Large intestine (tissue), 12 donors: ENCODE results near the gene ART4. TPM values are rescaled to one million over a fixed set of nuclear protein-coding genes. Genes with fewer than 3 reads are reported as not detected.

Experiments
- DNase-seq, 2 donors: peaks; one replicate each; pipeline versions ENCODE4 v3.0.0 to v3.0.0-alpha.2; 2013
- H3K27ac ChIP-seq: one replicate; pipeline ENCODE4 v1.5.1; 2013; ENCODE audit warnings: low read length
- H3K27me3 ChIP-seq: 2 replicates; pipeline ENCODE4 v1.6.1; 2013; ENCODE audit warnings: low read length; ENCODE audit not compliant: control insufficient read depth, insufficient read depth
- H3K36me3 ChIP-seq: 2 replicates; pipeline ENCODE4 v1.6.1; 2013; ENCODE audit warnings: low read length; ENCODE audit not compliant: control insufficient read depth, insufficient read depth
- H3K4me1 ChIP-seq: one replicate; pipeline ENCODE4 v1.6.1; 2013; ENCODE audit warnings: low read length; ENCODE audit not compliant: control insufficient read depth, insufficient read depth
- H3K4me3 ChIP-seq: one replicate; pipeline ENCODE4 v1.5.1; 2013; ENCODE audit warnings: low read length
- H3K9me3 ChIP-seq: one replicate; pipeline ENCODE4 v1.6.1; 2013; ENCODE audit warnings: mild to moderate bottlenecking, low read depth, low read length, moderate library complexity; ENCODE audit not compliant: control insufficient read depth
- WGBS: methylation state at CpG from one replicate; pipeline ENCODE4 v1.1.5; 2013; ENCODE audit warnings: low lambda C conversion rate; ENCODE audit not compliant: insufficient coverage; 5-methylcytosine and 5-hydroxymethylcytosine counted together
- long read RNA-seq, 11 donors: transcript quantifications; one replicate each; lab custom pipeline, GENCODE V29; 2026
- polyA plus RNA-seq: library from polyadenylated mRNA; unstranded; fragments of 120-200 nt; gene quantifications from one replicate; pipeline ENCODE4 v1.2.1, GENCODE V29; 2013

Gene ART4
- 6.3 TPM for polyA plus RNA-seq
- long read RNA-seq, donor 1, full-length matches to known transcripts, result 2 of 2 reads
- long read RNA-seq, donor 1, partial matches to known transcripts, result 0 of 2 reads
- long read RNA-seq, donor 1, other reads (novel, unspliced or antisense), result 0 of 2 reads
- long read RNA-seq, donor 2, full-length matches to known transcripts, result 6 of 6 reads
- long read RNA-seq, donor 2, partial matches to known transcripts, result 0 of 6 reads
- long read RNA-seq, donor 2, other reads (novel, unspliced or antisense), result 0 of 6 reads
- long read RNA-seq, donor 3, result 0 reads
- long read RNA-seq, donor 4, result 0 reads
- long read RNA-seq, donor 5, result 0 reads
- long read RNA-seq, donor 6, full-length matches to known transcripts, result 3 of 3 reads
- long read RNA-seq, donor 6, partial matches to known transcripts, result 0 of 3 reads
- long read RNA-seq, donor 6, other reads (novel, unspliced or antisense), result 0 of 3 reads
- long read RNA-seq, donor 7, full-length matches to known transcripts, result 1 of 1 reads
- long read RNA-seq, donor 7, partial matches to known transcripts, result 0 of 1 reads
- long read RNA-seq, donor 7, other reads (novel, unspliced or antisense), result 0 of 1 reads
- long read RNA-seq, donor 8, full-length matches to known transcripts, result 4 of 4 reads
- long read RNA-seq, donor 8, partial matches to known transcripts, result 0 of 4 reads
- long read RNA-seq, donor 8, other reads (novel, unspliced or antisense), result 0 of 4 reads
- long read RNA-seq, donor 9, full-length matches to known transcripts, result 6 of 6 reads
- long read RNA-seq, donor 9, partial matches to known transcripts, result 0 of 6 reads
- long read RNA-seq, donor 9, other reads (novel, unspliced or antisense), result 0 of 6 reads
- long read RNA-seq, donor 10, partial matches to known transcripts, result 0 of 3 reads
- long read RNA-seq, donor 10, other reads (novel, unspliced or antisense), result 0 of 3 reads
- long read RNA-seq, donor 11, result 0 reads

- H3K4me3 ChIP-seq, result peak within 1 kb of the TSS; percentile 25
- peaks cover 24% of the 10 kb centered on the region for H3K4me1 ChIP-seq
- peak within 1 kb of the TSS; percentile 77 for H3K27ac ChIP-seq
- H3K27me3 ChIP-seq, result no peaks in the 10 kb centered on the region
- H3K36me3 ChIP-seq, result no peaks in the 10 kb centered on the region
- peak; percentile 53 to 69 for DNase-seq
- peaks cover 4% of the 10 kb centered on the region for H3K9me3 ChIP-seq
- WGBS, result no CpG with 5 or more reads among the region's 10 CpGs
These were observed at the start of gene ART4 for GRCh38 chr12:14843425-14843887. TSS of gene ART4 (minus strand) at chr12:14843526. CDS start at chr12:14843113, 413 bp downstream.

GRCh38 chr12:14892726-14893505 lies 49.6 kb upstream of the ART4 start:
- WGBS, result 20% methylated on average over 1 of the region's 7 CpGs
- Histone ChIP-seq H3K4me1 (no peaks in the 10 kb centered on the region), H3K27me3 (peaks cover 6% of the 10 kb centered on the region), H3K27ac (no peak overlapping the region), H3K4me3 (no peak overlapping the region), H3K36me3 (no peaks in the 10 kb centered on the region), H3K9me3 (no peaks in the 10 kb centered on the region)
- no peak for DNase-seq

GRCh38 chr12:14890701-14891100 lies 47.4 kb upstream of the ART4 start:
- H3K27me3 ChIP-seq, result peaks cover 6% of the 10 kb centered on the region
- no peaks in the 10 kb centered on the region for H3K36me3 ChIP-seq
- no peak overlapping the region for H3K4me3 ChIP-seq
- H3K9me3 ChIP-seq, result no peaks in the 10 kb centered on the region
- DNase-seq, result no peak
- H3K4me1 ChIP-seq, result no peaks in the 10 kb centered on the region
- WGBS, result no CpG with 5 or more reads among the region's 5 CpGs
- no peak overlapping the region for H3K27ac ChIP-seq

- 100% methylated on average over 1 of the region's 6 CpGs for WGBS
- H3K4me1 ChIP-seq, result no peaks in the 10 kb centered on the region
- no peak overlapping the region for H3K27ac ChIP-seq
- no peaks in the 10 kb centered on the region for H3K9me3 ChIP-seq
- no peak overlapping the region for H3K4me3 ChIP-seq
- peaks cover 6% of the 10 kb centered on the region for H3K27me3 ChIP-seq
- no peak for DNase-seq
- H3K36me3 ChIP-seq, result no peaks in the 10 kb centered on the region
These were observed 42.9 kb upstream of the ART4 start for GRCh38 chr12:14886271-14886670.

- Histone ChIP-seq H3K4me1 (no peaks in the 10 kb centered on the region), H3K36me3 (no peaks in the 10 kb centered on the region), H3K27me3 (peaks cover 6% of the 10 kb centered on the region), H3K9me3 (no peaks in the 10 kb centered on the region), H3K27ac (peak within 1 kb of the TSS; percentile 28), H3K4me3 (peak within 1 kb of the TSS; percentile 27)
- DNase-seq, result no peak
- WGBS, result 78% methylated on average over 4 of the region's 6 CpGs
These were observed 42.4 kb upstream of the ART4 start, which contains the start of gene MGP for GRCh38 chr12:14885718-14886221. TSS of gene MGP (minus strand) at chr12:14885854. CDS start at chr12:14885791, 63 bp downstream.

GRCh38 chr12:14884458-14884878 lies 41.1 kb upstream of the ART4 start:
- WGBS, result no CpG with 5 or more reads among the region's 5 CpGs
- Histone ChIP-seq H3K9me3 (no peaks in the 10 kb centered on the region), H3K4me1 (no peaks in the 10 kb centered on the region), H3K36me3 (no peaks in the 10 kb centered on the region), H3K27ac (peak overlapping the region; percentile 28), H3K27me3 (peaks cover 6% of the 10 kb centered on the region), H3K4me3 (peak overlapping the region; percentile 16)
- peak in 1 of 2 donors; percentile 31 for DNase-seq

GRCh38 chr12:14883686-14884085 lies 40.4 kb upstream of the ART4 start:
- Histone ChIP-seq H3K4me1 (no peaks in the 10 kb centered on the region), H3K27me3 (peaks cover 1% of the 10 kb centered on the region), H3K27ac (no peak overlapping the region), H3K36me3 (no peaks in the 10 kb centered on the region), H3K4me3 (no peak overlapping the region), H3K9me3 (no peaks in the 10 kb centered on the region)
- WGBS, result 97% methylated on average over 6 of the region's 10 CpGs
- DNase-seq, result no peak

- H3K4me3 ChIP-seq, result no peak overlapping the region
- H3K4me1 ChIP-seq, result no peaks in the 10 kb centered on the region
- H3K27me3 ChIP-seq, result no peaks in the 10 kb centered on the region
- 91% methylated on average over 5 of the region's 6 CpGs for WGBS
- no peaks in the 10 kb centered on the region for H3K36me3 ChIP-seq
- H3K9me3 ChIP-seq, result no peaks in the 10 kb centered on the region
- no peak for DNase-seq
- H3K27ac ChIP-seq, result no peak overlapping the region
These were observed 37.6 kb upstream of the ART4 start for GRCh38 chr12:14880890-14881453.

GRCh38 chr12:14879222-14879933 lies 36.1 kb upstream of the ART4 start:
- no peaks in the 10 kb centered on the region for H3K9me3 ChIP-seq
- H3K4me3 ChIP-seq, result no peak overlapping the region
- no peaks in the 10 kb centered on the region for H3K27me3 ChIP-seq
- no peaks in the 10 kb centered on the region for H3K36me3 ChIP-seq
- WGBS, result 80% methylated on average over 2 of the region's 8 CpGs
- no peaks in the 10 kb centered on the region for H3K4me1 ChIP-seq
- no peak for DNase-seq
- H3K27ac ChIP-seq, result no peak overlapping the region
